ENCODE results near the gene RPL27A. TPM values are rescaled to one million over a fixed set of nuclear protein-coding genes. Genes with fewer than 3 reads are reported as not detected.
A peak's percentile ranks its signal among the peaks of the same experiment; 100 is the strongest.

RPL27A gene
- polyA plus RNA-seq, 3 donors from 2014 or later: 1,341 to 3,208 (median 1,820) TPM

DNA sequence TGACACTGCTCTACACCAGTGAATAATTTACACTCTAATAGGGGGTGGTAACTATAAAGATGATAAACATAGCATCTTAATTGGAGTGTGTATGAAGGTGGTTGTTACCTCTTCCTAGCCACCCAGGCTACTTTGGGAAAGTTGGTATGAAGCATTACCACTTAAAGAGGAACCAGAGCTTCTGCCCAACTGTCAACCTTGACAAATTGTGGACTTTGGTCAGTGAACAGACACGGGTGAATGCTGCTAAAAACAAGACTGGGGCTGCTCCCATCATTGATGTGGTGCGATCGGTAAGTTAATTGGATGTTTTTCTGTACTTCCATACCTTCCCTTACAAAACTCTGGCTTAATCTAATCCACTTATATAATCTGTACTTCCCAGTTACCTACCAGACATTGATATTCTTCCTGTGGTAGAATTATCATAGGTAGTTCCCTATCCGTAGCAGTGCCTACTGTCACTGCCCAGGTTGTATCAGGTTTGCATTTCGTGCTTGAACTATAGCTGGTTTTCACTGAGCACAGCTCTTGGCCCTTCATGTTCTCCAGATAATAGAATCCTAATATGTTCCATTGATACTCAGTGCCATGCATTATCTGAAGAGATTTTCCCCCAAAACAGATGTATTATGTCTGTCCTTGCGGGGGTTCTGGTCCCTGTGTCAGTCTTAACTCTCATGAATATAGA is 2.2 kb downstream of the RPL27A start:
- Mint-ChIP-seq H3K9me3 (no peaks in the 10 kb centered on the region), H3K27me3 (ENCODE audit: low read depth in 3 of 3) (peaks cover 12 to 24% (median 23%) of the 10 kb centered on the region in 3 donors), H3K4me1 (peaks cover 69 to 79% of the 10 kb centered on the region in 2 donors), H3K36me3 (peaks cover 17 to 19% (median 17%) of the 10 kb centered on the region in 3 donors), H3K27ac (peak overlapping the region; percentile 28 to 99 (median 94)), H3K4me3 (peak overlapping the region; percentile 93 to 96 (median 95))
- DNase-seq: no peak

GRCh38 chr11:8685306-8685705 is 2.7 kb downstream of the RPL27A start:
- Mint-ChIP-seq H3K4me3 (peak overlapping the region in 1 of 5 donors; percentile 39), H3K27ac (peak overlapping the region in 5 of 6 donors; percentile 28 to 97 (median 77)), H3K27me3 (ENCODE audit: low read depth in 3 of 3) (peaks cover 12 to 28% (median 26%) of the 10 kb centered on the region in 3 donors), H3K4me1 (peaks cover 67 to 83% of the 10 kb centered on the region in 2 donors), H3K36me3 (peaks cover 17% of the 10 kb centered on the region in 3 donors), H3K9me3 (no peaks in the 10 kb centered on the region)
- no peak for DNase-seq

DNA sequence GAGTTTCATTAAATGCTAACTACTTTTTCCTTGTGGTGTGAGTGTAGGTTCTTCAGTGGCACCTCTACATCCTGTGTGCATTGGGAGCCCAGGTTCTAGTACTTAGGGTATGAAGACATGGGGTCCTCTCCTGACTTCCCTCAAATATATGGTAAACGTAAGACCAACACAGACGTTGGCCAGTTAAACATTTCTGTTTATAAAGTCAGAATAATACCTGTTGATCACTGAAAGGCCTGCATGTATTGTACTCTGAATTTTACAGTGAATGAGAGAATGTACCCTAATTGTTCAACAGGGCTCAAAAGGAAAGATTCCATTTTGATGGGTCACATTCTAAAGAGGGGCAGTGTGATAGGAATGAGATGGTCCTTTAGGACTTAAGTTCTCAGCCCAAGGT is 3.2 kb downstream of the RPL27A start:
- Mint-ChIP-seq H3K36me3 (peaks cover 12 to 17% (median 13%) of the 10 kb centered on the region in 3 donors), H3K27me3 (ENCODE audit: low read depth in 3 of 3) (peaks cover 12 to 26% (median 25%) of the 10 kb centered on the region in 3 donors), H3K4me3 (peak overlapping the region in 1 of 5 donors; percentile 27), H3K9me3 (no peaks in the 10 kb centered on the region), H3K27ac (peak overlapping the region in 3 of 6 donors; percentile 23 to 65 (median 59)), H3K4me1 (peaks cover 62 to 78% of the 10 kb centered on the region in 2 donors)
- DNase-seq: no peak

DNA sequence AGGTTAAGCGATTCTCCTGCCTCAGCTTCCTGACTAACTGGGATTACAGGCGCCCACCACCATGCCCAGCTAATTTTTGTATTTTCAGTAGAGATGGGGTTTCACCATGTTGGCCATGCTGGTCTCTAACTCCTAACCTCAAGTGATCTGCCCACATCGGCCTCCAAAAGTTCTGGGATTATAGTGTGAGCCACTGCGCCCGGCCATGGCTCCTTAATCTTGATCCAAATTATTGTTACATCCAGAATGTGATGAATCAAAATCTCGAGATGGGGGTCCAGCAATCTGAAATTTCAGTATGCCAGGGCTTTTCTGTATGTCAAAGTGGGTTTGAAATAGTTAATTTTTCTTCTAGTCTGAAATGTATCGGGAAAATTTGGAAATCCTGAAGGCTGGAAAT is 3.7 kb downstream of the RPL27A start:
- no peaks in the 10 kb centered on the region for H3K9me3 Mint-ChIP-seq
- H3K4me1 Mint-ChIP-seq: peaks cover 59 to 73% of the 10 kb centered on the region in 2 donors
- H3K36me3 Mint-ChIP-seq: peaks cover 11 to 17% (median 12%) of the 10 kb centered on the region in 3 donors
- no peak overlapping the region for H3K4me3 Mint-ChIP-seq
- H3K27me3 Mint-ChIP-seq (ENCODE audit: low read depth in 3 of 3): peaks cover 12 to 26% (median 24%) of the 10 kb centered on the region in 3 donors
- DNase-seq: no peak
- H3K27ac Mint-ChIP-seq: peak overlapping the region in 1 of 6 donors; percentile 23

DNA sequence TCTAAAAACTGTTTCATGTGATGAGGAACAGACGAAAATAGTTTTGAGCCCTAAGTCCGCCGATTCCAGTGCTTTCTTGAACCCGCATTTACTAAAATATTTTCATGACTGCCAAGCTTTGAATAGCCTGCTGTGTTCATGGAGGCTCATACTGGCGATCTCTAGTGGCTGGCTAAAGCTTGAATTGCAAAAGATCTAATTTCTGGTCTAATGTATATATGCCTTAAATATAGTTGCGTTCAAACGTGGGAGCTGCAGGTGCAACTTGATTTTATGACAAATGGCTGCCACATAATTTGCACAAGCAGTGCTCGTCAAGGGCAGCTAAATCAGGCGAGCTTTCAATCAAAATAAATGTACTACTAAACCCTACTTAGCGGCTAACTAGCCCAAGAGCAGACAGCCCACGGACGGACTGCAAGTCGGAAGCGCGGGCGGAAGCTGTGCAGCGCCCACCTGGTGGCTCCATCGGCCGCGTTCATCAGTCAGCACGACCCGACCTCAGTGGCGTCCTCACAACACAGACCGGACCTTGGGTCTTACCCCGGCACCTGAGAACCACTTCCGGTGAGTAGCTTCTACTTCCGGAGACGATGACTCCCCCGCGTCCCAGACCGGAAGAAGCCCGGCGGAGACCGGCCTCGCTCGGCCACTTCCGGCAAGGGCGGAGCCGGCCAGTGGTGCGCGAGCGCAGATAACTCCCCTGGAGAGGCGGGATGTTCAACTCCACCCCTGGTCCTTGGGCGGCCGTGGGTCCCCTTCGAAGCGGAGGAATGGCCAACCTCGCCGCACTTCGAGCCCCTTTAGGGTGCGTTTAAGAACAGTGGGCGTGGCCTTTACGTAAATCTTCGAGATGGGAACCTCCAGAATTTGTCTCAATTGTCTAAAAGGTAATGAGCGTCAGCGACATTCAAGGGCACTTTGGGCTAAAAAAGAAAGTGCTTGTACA is 6.1 kb downstream of the RPL27A start:
- Mint-ChIP-seq H3K4me1 (peaks cover 40 to 50% of the 10 kb centered on the region in 2 donors), H3K27ac (peak overlapping the region; percentile 88 to 96 (median 96)), H3K27me3 (ENCODE audit: low read depth in 3 of 3) (peaks cover 10 to 15% (median 14%) of the 10 kb centered on the region in 3 donors), H3K36me3 (peaks cover 11 to 17% (median 12%) of the 10 kb centered on the region in 3 donors), H3K9me3 (no peaks in the 10 kb centered on the region), H3K4me3 (peak overlapping the region; percentile 94 to 98 (median 97))
- DNase-seq: peak; percentile 85 to 87 (median 85)

DNA sequence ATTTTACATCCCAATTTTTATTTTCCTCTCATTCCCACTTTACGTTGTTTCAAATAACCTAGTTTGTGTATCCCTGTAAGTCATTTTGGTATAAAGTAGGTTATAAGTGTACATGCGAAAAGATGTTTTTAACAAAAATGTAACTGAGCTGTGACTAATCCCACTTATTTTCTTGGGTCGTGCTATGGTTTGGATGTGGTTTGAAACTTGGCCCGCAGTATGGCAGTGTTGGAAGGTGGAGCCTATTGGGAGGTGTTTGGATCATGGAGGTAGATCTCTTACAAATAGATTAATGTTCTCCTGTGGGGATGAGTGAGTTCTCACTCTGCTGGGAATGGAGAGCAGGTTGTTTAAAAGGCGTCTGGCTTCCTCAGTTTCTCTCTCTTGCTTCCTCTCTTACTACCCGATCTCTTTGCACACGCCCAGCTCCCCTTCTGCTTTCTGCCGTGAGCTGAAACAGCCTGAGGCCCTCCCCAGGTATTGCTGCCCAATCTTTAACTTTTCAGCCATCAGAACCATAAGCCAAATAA is 7.2 kb downstream of the RPL27A start:
- peaks cover 29 to 39% of the 10 kb centered on the region in 2 donors for H3K4me1 Mint-ChIP-seq
- DNase-seq: no peak
- H3K27me3 Mint-ChIP-seq (ENCODE audit: low read depth in 3 of 3): peaks cover 10 to 15% (median 14%) of the 10 kb centered on the region in 3 donors
- peaks cover 7 to 11% (median 10%) of the 10 kb centered on the region in 3 donors for H3K36me3 Mint-ChIP-seq
- peak overlapping the region; percentile 94 to 98 (median 97) for H3K4me3 Mint-ChIP-seq
- peak overlapping the region; percentile 88 to 96 (median 96) for H3K27ac Mint-ChIP-seq
- no peaks in the 10 kb centered on the region for H3K9me3 Mint-ChIP-seq

GRCh38 chr11:8690374-8691342 is 8.1 kb downstream of the RPL27A start:
- DNase-seq: no peak
- peaks cover 2 to 3% (median 2%) of the 10 kb centered on the region in 3 donors for H3K36me3 Mint-ChIP-seq
- no peaks in the 10 kb centered on the region for H3K9me3 Mint-ChIP-seq
- peaks cover 25 to 30% of the 10 kb centered on the region in 2 donors for H3K4me1 Mint-ChIP-seq
- peak overlapping the region; percentile 94 to 98 (median 97) for H3K4me3 Mint-ChIP-seq
- H3K27ac Mint-ChIP-seq: peak overlapping the region in 2 of 6 donors; percentile 96
- peaks cover 10 to 15% (median 14%) of the 10 kb centered on the region in 3 donors for H3K27me3 Mint-ChIP-seq (ENCODE audit: low read depth in 3 of 3)

GRCh38 chr11:8691601-8692000 is 9.0 kb downstream of the RPL27A start:
- DNase-seq: no peak
- Mint-ChIP-seq H3K27me3 (ENCODE audit: low read depth in 3 of 3) (peaks cover 10 to 15% (median 14%) of the 10 kb centered on the region in 3 donors), H3K9me3 (no peaks in the 10 kb centered on the region), H3K4me3 (no peak overlapping the region), H3K27ac (no peak overlapping the region), H3K4me1 (peaks cover 25 to 28% of the 10 kb centered on the region in 2 donors), H3K36me3 (no peaks in the 10 kb centered on the region)

DNA sequence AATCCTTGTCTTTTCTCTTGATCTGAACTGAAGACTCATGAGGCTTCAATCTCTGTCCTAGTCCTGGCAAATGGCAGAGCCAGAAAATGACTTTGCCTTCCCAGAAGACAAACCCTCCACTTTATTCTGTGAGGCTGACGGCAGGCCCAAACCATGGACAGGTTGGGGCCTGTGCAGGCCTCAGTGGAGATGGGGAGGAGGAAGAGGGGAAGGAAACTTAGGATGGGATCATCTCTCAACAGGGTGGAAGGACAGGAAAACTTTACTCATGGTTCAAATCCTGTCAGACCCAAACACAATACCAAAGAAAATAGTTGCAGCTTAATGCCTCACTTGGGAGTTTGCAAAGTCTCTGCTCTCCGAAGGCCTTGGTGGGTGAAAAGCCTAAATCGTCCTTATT is 9.8 kb downstream of the RPL27A start:
- no peak for DNase-seq
- Mint-ChIP-seq H3K27ac (no peak overlapping the region), H3K27me3 (ENCODE audit: low read depth in 3 of 3) (peaks cover 10 to 15% (median 14%) of the 10 kb centered on the region in 3 donors), H3K4me1 (peaks cover 25 to 28% of the 10 kb centered on the region in 2 donors), H3K36me3 (no peaks in the 10 kb centered on the region), H3K9me3 (no peaks in the 10 kb centered on the region), H3K4me3 (no peak overlapping the region)

- no peak for DNase-seq
- Mint-ChIP-seq H3K36me3 (no peaks in the 10 kb centered on the region), H3K4me3 (no peak overlapping the region), H3K27ac (no peak overlapping the region), H3K27me3 (ENCODE audit: low read depth in 3 of 3) (peaks cover 8 to 15% (median 14%) of the 10 kb centered on the region in 3 donors), H3K9me3 (no peaks in the 10 kb centered on the region), H3K4me1 (peaks cover 20 to 22% of the 10 kb centered on the region in 2 donors)
These were observed 10.5 kb downstream of the RPL27A start for GRCh38 chr11:8693010-8693551.

DNA sequence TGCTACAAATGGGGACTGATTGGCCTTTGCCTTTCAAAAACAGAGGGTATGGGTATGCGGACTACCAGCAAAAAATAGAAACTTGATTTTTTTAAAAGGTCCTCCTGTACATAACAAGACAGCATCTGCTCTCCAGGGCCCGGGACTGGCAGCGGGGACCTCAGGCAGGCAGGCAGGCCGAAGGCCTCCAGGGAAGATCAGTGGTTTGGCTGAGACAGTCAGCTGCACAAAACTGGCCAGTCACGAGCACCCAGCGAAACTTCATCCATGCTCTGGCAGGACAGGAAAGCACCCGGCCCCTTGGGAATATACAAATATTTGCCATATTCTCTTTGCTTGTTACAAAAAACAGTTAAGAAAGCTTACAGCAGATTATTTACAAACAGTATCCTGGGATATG is 11.0 kb downstream of the RPL27A start:
- no peaks in the 10 kb centered on the region for H3K9me3 Mint-ChIP-seq
- no peaks in the 10 kb centered on the region for H3K36me3 Mint-ChIP-seq
- H3K27me3 Mint-ChIP-seq (ENCODE audit: low read depth in 3 of 3): peaks cover 5 to 13% (median 10%) of the 10 kb centered on the region in 3 donors
- H3K4me3 Mint-ChIP-seq: no peak overlapping the region
- H3K4me1 Mint-ChIP-seq: peaks cover 16 to 17% of the 10 kb centered on the region in 2 donors
- H3K27ac Mint-ChIP-seq: no peak overlapping the region
- DNase-seq: no peak

- Mint-ChIP-seq H3K27ac (no peak overlapping the region), H3K27me3 (ENCODE audit: low read depth in 3 of 3) (peaks cover 0 to 7% (median 5%) of the 10 kb centered on the region in 3 donors), H3K4me3 (no peak overlapping the region), H3K4me1 (peaks cover 10 to 11% of the 10 kb centered on the region in 2 donors), H3K36me3 (no peaks in the 10 kb centered on the region), H3K9me3 (no peaks in the 10 kb centered on the region)
- DNase-seq: no peak
These were observed 11.5 kb downstream of the RPL27A start for GRCh38 chr11:8694137-8694536.
